Measurements from ENCODE around the gene SH3PXD2B. TPM values are rescaled to one million over a fixed set of nuclear protein-coding genes. Genes with fewer than 3 reads are reported as not detected.
"Not testable (repeated sequence)": the region's sequence is repeated elsewhere in the genome, so short reads cannot be mapped to it uniquely, and the experiment has no call there.

The SH3PXD2B gene
- total RNA-seq, 1 experiment from 2014 or later, result 13.1 TPM

GRCh38 chr5:172399826-172400225 is 54.5 kb downstream of the SH3PXD2B start:
- no peak for DNase-seq (ENCODE audit: low spot score)

- DNase-seq (ENCODE audit: low spot score), result no peak
These were observed 55.0 kb downstream of the SH3PXD2B start for GRCh38 chr5:172399336-172399735.

- not testable (repeated sequence) for DNase-seq (ENCODE audit: low spot score)
These were observed 55.7 kb downstream of the SH3PXD2B start for GRCh38 chr5:172398645-172399044.

DNA sequence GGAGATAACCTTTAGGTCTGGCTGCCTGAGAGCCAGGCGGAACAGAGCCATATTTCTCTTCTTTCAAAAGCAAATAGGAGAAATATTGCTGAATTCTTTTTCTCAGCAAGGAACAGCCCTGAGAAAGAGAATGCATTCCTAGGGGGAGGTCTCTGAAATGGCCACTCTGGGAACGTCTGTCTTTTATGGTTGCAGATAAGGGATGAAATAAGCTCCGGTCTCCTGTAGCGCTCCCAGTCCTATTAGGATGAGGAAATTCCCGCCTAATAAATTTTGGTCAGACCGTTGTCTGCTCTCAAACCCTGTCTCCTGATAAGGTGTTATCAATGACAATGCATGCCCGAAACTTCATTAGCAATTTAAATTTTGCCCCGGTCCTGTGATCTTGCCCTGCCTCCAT is 57.3 kb downstream of the SH3PXD2B start:
- not testable (repeated sequence) for DNase-seq (ENCODE audit: low spot score)

- DNase-seq (ENCODE audit: low spot score), result no peak
These were observed 58.1 kb downstream of the SH3PXD2B start for GRCh38 chr5:172396220-172396619.

- DNase-seq (ENCODE audit: low spot score), result no peak
These were observed 58.8 kb downstream of the SH3PXD2B start for GRCh38 chr5:172395483-172395882.

DNA sequence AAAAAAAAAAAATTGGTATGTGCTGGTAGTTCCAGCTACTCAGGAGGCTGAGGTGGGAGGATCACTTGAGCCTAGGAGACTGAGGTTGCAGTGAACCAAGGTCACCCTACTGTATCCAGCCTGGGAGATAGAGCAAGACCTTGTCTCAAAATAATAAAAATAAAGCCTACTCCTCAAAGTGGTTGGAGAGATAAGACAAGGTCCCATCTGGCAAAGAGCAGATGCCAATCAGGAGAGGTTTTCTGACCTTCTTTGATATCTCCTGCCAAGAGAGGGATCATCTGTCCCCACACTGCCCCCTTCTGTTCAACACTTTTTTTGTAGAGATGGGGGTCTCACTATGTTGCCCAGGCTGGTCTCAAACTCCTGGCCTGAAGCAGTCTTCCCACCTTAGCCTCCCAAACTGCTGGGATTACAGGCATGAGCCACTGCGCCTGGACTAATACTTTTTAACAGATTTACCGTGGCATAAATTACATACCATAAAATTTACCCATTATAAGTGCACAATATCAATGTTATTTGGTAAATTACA is 64.7 kb downstream of the SH3PXD2B start:
- DNase-seq (ENCODE audit: low spot score), result no peak

GRCh38 chr5:172388246-172388733 is 66.0 kb downstream of the SH3PXD2B start:
- no peak for DNase-seq (ENCODE audit: low spot score)

DNA sequence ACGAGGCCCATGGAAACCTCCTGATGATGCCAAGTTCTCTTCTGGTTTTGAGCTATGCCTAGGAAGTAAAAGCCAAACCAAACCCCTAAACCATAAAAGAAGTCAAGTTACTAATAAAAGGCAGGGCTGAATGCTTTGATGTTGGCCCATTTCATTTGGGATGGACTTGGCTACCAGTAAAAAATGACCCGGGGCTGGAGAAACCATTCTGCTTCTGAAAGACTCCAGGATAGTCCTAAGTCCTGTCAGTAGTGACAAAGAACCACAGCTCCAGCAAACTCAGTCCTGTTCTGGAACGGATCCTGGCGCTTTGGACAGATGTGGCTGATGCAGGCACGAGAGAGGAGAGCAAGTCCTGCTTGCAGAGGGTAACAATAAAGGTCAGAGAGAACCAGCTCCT is 68.6 kb downstream of the SH3PXD2B start:
- no peak for DNase-seq (ENCODE audit: low spot score)

DNA sequence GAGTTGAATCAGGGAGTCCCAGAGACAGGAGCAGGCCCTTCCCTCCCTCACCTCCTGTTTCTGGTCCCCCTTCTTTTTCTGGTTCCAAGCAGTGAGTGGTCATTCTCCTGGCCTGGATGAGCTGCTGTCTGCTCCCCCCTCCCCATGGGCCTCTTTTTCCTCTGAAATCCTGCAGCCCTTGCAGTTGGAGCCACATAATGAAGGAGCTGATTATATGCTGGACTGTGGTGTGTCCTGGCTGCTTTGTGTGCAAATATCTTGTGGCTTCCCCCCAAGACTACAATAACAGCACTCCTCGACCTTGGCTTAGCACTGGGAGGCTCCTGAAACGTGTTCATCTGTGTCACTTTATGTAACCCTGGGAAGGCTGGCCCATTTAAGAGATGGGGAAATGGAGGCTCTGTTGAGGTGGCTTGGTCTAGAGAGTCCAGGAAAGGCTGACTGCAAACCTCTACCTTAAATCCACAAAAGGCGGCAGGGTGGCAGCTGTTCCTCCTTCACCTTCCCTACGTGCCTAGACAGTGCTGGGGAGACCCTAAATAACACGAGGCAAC is 69.2 kb downstream of the SH3PXD2B start:
- DNase-seq (ENCODE audit: low spot score), result no peak

DNA sequence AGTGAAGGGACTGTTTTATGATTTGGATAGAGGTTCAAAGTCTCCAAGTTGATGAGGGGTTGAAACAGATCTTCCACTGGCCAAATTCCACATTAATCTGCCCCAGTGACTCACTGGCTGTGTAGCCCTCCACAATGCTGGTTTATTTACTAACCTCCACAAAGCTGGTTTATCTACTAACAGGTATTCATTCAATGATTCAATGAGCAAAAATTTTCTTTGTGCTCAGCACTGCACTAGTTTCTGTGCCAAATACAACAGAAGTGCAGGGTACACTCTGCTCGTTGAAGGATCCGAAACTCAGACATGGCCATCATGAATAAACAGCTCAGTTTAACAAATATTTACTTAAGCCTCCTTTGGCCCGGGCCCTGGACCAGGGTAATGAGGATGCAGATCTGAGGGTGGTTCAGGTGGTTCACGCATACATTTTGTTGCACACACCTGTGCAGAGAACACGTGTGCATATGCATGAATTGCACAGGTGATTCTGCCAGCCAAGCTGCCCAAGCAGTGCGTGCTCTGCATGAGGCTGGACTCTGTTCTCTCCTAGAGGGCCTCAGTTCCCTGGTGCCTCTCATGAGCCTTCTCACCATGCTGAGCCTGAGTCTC is 71.0 kb downstream of the SH3PXD2B start:
- peak; percentile 67 for DNase-seq (ENCODE audit: low spot score)

DNA sequence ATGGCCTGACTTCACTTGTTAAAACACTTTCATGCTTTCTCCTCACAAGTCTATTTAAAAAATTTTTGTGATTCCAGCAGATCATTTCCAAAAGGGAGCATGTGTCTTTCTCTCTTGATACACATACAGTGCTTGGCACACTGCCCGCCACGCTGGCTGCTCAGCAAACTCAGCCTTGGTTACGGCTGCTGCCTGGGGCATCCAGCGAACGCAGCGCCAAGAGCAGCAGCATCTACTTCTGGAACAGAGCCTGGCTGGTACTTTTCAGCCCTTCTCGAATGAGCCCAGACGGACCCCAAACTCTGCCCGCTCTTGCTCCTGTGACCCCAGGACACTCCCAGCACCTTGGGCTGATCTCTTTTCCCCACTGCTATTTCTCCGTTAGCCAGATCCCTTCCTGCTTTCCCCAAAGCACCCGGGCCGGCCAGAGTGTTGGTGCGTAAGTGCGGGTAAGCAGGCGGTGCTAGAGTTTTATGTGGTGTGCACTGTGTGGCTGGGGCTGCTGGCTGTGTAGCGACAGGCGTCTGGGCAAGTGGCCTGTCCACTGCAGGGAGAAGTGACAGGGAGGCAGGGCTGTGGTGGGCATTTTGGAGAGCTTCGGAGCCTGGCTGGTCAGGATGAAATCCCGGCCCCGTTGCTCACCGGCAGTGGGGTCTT is 73.2 kb downstream of the SH3PXD2B start:
- no peak for DNase-seq (ENCODE audit: low spot score)

DNA sequence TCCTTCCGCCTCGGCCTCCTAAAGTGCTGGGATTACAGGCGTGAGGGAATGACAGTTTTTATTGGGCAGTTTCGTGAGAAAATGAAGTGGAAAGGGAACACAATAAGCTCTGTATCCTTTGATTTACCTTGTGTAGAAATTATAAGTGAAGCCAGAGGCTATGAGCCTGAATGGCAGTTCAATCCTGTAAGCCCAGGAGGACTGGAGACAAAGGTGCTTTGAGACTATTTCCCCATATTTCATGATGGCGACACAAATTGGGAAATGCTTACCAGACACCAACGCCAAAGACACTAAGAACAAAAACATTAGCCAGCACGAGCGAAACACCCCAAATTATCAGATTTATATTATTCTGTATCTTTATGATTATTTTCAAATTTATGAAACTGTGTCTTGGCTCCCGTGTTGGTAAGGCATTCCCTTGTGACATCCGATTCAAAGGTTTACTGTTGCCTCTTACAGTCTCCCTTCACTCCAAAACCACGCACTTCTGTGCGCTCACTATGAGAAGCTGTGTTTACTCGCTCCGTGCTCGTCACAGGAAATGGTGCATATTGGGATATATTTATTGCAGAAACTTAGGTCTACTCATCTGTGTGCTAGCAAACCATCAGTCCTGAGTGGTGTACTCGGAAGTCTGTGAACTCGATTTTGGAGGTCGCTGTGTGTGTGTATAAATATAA is 73.9 kb downstream of the SH3PXD2B start:
- DNase-seq (ENCODE audit: low spot score), result no peak

- DNase-seq (ENCODE audit: low spot score), result no peak
These were observed 74.8 kb downstream of the SH3PXD2B start for GRCh38 chr5:172379481-172379880.

DNA sequence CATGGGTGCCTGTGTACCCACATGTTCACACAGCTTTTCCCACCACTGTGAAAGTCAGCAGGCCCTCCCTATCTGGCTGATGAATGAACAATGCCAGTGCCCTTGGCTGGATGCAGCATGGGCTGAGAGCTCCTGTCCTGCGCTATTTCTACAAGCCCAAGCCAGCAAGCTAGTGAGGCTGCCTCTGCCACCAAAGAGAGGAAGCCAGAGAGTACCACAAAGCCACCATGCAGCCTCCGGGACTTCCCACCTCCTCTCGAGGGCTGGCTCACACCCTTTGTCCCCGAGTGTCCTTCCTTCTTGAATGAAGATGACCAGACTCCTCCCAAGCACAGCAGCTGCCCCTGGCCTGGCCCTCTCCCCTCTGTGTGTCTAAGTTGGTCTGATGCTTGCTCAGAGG is 76.5 kb downstream of the SH3PXD2B start:
- DNase-seq (ENCODE audit: low spot score), result no peak

GRCh38 chr5:172377438-172377837 is 76.9 kb downstream of the SH3PXD2B start:
- DNase-seq (ENCODE audit: low spot score), result no peak

GRCh38 chr5:172374783-172375182 is 79.5 kb downstream of the SH3PXD2B start:
- DNase-seq (ENCODE audit: low spot score), result no peak

DNA sequence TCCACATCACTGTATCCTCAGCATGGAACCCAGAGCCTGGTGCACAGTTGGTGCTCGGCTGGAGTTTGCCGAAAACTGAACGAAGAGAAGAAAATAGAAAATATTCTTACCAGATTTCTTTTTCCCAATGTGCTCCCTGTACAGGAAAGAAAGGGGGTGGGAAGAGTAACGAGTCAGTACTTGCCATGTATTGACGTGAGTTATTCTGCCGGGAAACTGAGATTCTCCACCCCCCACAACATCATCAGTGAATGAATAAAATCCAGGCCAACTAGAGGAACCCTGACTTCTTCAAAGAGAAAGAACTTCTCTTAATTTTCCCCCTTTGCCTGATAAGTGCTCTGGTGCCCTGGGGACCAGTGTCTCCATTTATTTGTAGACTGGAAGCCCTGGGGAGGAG is 80.6 kb downstream of the SH3PXD2B start:
- no peak for DNase-seq (ENCODE audit: low spot score)

- DNase-seq (ENCODE audit: low spot score), result no peak
These were observed 82.6 kb downstream of the SH3PXD2B start for GRCh38 chr5:172371684-172372083.

DNA sequence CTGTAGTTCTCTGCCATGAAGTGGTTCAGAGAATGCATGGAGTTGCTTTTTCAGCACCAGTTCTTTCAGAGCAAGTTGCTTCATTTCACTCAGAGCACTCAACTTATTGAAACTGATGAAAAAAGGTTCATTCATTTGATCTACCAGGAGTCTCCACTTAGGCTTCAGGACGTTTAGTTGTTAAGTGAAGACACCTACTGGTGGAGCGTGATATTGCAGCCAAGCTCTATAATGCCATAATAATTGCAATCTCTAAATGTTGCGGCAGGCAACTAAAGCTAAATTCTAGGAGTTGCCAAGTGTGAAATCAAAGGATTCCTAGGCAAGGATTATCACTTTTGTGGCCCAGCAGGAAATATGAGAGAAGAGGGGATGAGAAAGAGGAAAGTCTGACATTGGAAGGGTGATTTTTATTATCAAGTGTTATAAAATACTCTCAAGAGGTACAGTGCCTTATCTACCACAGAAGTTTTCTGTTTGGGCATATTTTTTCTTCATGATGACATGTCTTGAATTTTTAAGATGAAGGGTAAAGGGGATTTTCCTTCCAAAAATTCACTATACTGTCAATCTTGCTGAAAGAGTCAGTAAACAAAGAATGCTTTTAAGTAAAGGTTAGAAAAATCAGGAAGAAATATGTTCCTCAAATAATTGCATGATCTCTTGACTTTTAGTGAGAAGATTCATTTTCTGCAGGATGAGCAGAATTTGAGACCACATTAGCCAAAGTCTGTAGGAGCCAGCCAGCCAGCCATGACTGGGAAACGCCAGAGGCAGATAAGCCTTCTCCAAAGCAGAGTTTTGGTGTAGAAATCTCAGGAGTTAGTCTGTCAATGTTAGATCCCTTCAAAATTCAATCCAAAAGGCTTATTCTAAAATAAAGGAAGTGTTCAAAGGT is 83.4 kb downstream of the SH3PXD2B start:
- peak; percentile 34 for DNase-seq (ENCODE audit: low spot score)

- no peak for DNase-seq (ENCODE audit: low spot score)
These were observed 84.1 kb downstream of the SH3PXD2B start for GRCh38 chr5:172370237-172370640.

All from A172 (cell line).